CD4-positive, CD25-positive, alpha-beta regulatory T cell (primary cell): ENCODE data around the gene NOX3. TPM values are rescaled to one million over a fixed set of nuclear protein-coding genes. Genes with fewer than 3 reads are reported as not detected.

Experiments used
- ATAC-seq, 2 donors: fragments of 150-1000 bp; cut with Tn5 transposase; one replicate each; pipeline ENCODE4 v1.10.0; 2021; ENCODE audit warnings: low read depth in 2 of 2, moderate number of reproducible peaks in 2 of 2, moderate library complexity in 1 of 2
- DNase-seq, 3 donors: peaks; one replicate each; pipeline versions ENCODE4 v3.0.0 to v3.0.0-alpha.2; 2012 to 2022; ENCODE audit warnings: mixed read lengths in 1 of 3
- H3K27ac ChIP-seq: one replicate; pipeline ENCODE4 v1.7.0; 2013; ENCODE audit warnings: mild to moderate bottlenecking, low read length; ENCODE audit not compliant: insufficient read depth, poor library complexity, severe bottlenecking
- H3K27me3 ChIP-seq: one replicate; pipeline ENCODE4 v1.7.0; 2013; ENCODE audit warnings: low read length; ENCODE audit not compliant: control insufficient read depth, insufficient read depth
- H3K36me3 ChIP-seq: one replicate; pipeline ENCODE4 v1.7.0; 2013; ENCODE audit warnings: mild to moderate bottlenecking, low read length, moderate library complexity; ENCODE audit not compliant: control insufficient read depth, insufficient read depth
- H3K4me1 ChIP-seq: 2 replicates; pipeline ENCODE4 v1.7.0; 2013; ENCODE audit warnings: mild to moderate bottlenecking, low read length; ENCODE audit not compliant: insufficient read depth, control insufficient read depth, poor library complexity, severe bottlenecking
- H3K4me3 ChIP-seq: one replicate; pipeline ENCODE4 v1.7.0; 2013; ENCODE audit warnings: low read depth, mild to moderate bottlenecking, low read length, moderate library complexity
- H3K9me3 ChIP-seq, 2 experiments: 1 replicate in 1 of 2; 2 replicates in 1 of 2; pipeline ENCODE4 v1.7.0; 2013; ENCODE audit warnings: low read length in 2 of 2, mild to moderate bottlenecking in 1 of 2, moderate library complexity in 1 of 2; ENCODE audit not compliant: control insufficient read depth in 2 of 2
- H3K27ac Mint-ChIP-seq, 3 donors: one replicate each; pipeline ENCODE4 v1.8.0; 2020 to 2022; ENCODE audit warnings: mild to moderate bottlenecking in 3 of 3, mixed read lengths in 3 of 3, moderate library complexity in 2 of 3
- H3K27me3 Mint-ChIP-seq: one replicate; pipeline ENCODE4 v1.8.0; 2022; ENCODE audit warnings: mild to moderate bottlenecking, mixed read lengths
- H3K36me3 Mint-ChIP-seq: one replicate; pipeline ENCODE4 v1.8.0; 2020; ENCODE audit warnings: mixed read lengths
- H3K4me1 Mint-ChIP-seq, 4 donors: one replicate each; pipeline ENCODE4 v1.8.0; 2020 to 2022; ENCODE audit warnings: mixed read lengths in 4 of 4, mild to moderate bottlenecking in 1 of 4
- H3K4me3 Mint-ChIP-seq, 4 donors: one replicate each; pipeline ENCODE4 v1.8.0; 2020 to 2022; ENCODE audit warnings: mild to moderate bottlenecking in 4 of 4, mixed read lengths in 4 of 4, moderate library complexity in 3 of 4
- H3K9me3 Mint-ChIP-seq, 7 donors: one replicate each; pipeline ENCODE4 v1.8.0; 2020 to 2022; ENCODE audit warnings: mixed read lengths in 7 of 7, mild to moderate bottlenecking in 3 of 7, moderate library complexity in 2 of 7
- polyA plus RNA-seq, 4 donors: library from polyadenylated mRNA; unstranded; fragments of 300-500 nt; fragmentation: Illumina TruSeq; gene quantifications; one replicate each; pipeline ENCODE4 v1.2.3, GENCODE V29; 2021
- total RNA-seq: library from RNA; stranded (reverse); gene quantifications from one replicate; pipeline ENCODE4 v1.2.3, GENCODE V29; 2022

Gene NOX3
- total and polyA plus RNA-seq, 5 donors from 2014 or later: not detected

DNA sequence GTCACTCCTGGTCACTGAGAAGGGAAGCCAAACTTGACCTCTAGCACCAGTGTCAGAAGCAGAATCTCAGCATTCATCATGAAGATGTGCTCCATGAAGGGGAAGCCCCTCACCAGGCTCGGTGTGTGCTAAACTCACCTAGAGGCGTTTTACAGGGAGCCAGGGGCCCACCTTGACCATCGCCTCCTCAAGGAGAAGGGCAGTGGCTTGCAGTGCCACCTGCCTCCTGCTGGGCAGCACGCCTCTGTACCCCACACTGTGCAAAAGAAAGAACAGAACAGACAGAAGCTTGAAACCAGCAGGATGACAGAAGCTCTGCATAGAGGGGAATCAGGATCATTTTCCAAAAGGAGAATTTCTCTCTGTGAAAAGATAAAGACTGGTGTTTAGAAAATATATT lies 39.7 kb downstream of the NOX3 start:
- H3K27ac Mint-ChIP-seq: peak overlapping the region in 2 of 3 donors; percentile 76 to 80
- no peaks in the 10 kb centered on the region for H3K27me3 Mint-ChIP-seq
- H3K4me3 ChIP-seq: no peak overlapping the region
- H3K36me3 ChIP-seq: no peaks in the 10 kb centered on the region
- H3K27me3 ChIP-seq: peaks cover 2% of the 10 kb centered on the region
- no peak for DNase-seq
- H3K4me1 Mint-ChIP-seq: peaks cover 26 to 45% (median 43%) of the 10 kb centered on the region in 4 donors
- H3K9me3 Mint-ChIP-seq: no peaks in the 10 kb centered on the region
- H3K4me3 Mint-ChIP-seq: peak overlapping the region in 1 of 4 donors; percentile 45
- ATAC-seq: no peak
- peaks cover 3% of the 10 kb centered on the region for H3K36me3 Mint-ChIP-seq
- no peaks in the 10 kb centered on the region for H3K9me3 ChIP-seq
- H3K27ac ChIP-seq: no peak overlapping the region
- peaks cover 27% of the 10 kb centered on the region for H3K4me1 ChIP-seq

DNA sequence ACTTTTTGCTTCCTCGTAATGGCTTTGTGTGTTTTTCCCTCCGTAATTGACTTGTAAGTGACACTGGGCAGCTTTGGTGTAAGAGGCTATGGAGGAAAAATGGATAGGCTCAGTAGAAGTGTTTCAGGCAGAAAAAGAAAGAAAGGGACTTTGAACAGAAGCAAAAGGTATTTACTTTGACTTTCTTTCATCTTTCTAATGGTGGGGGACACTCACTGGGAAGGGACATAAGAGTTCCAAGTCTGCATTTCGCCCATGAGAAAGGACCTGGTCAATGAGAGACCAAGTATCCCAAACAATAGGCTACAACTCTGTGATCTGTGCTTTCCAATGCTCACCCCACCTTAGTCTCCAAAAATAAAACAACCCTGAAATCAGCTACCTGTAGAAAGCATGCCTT lies 41.6 kb downstream of the NOX3 start:
- Histone ChIP-seq H3K4me3 (no peak overlapping the region), H3K4me1 (peaks cover 12% of the 10 kb centered on the region), H3K27ac (no peak overlapping the region), H3K27me3 (peaks cover 2% of the 10 kb centered on the region), H3K9me3 (no peaks in the 10 kb centered on the region), H3K36me3 (no peaks in the 10 kb centered on the region)
- Mint-ChIP-seq H3K36me3 (no peaks in the 10 kb centered on the region), H3K4me3 (no peak overlapping the region), H3K9me3 (no peaks in the 10 kb centered on the region), H3K27ac (no peak overlapping the region), H3K27me3 (no peaks in the 10 kb centered on the region), H3K4me1 (peaks cover 10 to 28% (median 27%) of the 10 kb centered on the region in 4 donors)
- ATAC-seq (no peak), DNase-seq (no peak)

DNA sequence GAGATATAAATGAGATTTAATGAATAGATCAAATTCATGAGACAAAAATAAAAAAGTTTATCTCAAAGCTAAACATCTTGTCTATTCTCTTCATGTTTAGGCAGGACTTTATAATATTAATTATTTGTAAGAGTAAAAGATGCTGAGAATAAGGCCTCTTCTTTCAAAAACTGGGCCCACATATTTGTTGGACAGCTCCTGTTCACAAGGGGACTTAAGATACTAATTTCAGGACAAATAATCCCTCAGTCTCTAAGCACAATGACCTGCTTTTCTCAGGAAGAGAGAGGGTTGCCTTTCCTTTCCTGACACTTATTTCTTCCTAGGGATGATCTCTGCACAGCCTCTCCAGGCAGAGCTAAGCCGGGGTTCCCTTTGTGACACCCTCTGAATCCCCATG lies 43.3 kb downstream of the NOX3 start:
- no peaks in the 10 kb centered on the region for H3K36me3 Mint-ChIP-seq
- Histone ChIP-seq H3K27me3 (peaks cover 2% of the 10 kb centered on the region), H3K4me3 (no peak overlapping the region), H3K27ac (no peak overlapping the region), H3K4me1 (no peaks in the 10 kb centered on the region), H3K36me3 (no peaks in the 10 kb centered on the region), H3K9me3 (no peaks in the 10 kb centered on the region)
- no peak overlapping the region for H3K27ac Mint-ChIP-seq
- no peaks in the 10 kb centered on the region for H3K9me3 Mint-ChIP-seq
- H3K4me3 Mint-ChIP-seq: no peak overlapping the region
- H3K4me1 Mint-ChIP-seq: peaks cover 0 to 12% (median 11%) of the 10 kb centered on the region in 4 donors
- H3K27me3 Mint-ChIP-seq: no peaks in the 10 kb centered on the region
- DNase-seq (no peak), ATAC-seq (no peak)

DNA sequence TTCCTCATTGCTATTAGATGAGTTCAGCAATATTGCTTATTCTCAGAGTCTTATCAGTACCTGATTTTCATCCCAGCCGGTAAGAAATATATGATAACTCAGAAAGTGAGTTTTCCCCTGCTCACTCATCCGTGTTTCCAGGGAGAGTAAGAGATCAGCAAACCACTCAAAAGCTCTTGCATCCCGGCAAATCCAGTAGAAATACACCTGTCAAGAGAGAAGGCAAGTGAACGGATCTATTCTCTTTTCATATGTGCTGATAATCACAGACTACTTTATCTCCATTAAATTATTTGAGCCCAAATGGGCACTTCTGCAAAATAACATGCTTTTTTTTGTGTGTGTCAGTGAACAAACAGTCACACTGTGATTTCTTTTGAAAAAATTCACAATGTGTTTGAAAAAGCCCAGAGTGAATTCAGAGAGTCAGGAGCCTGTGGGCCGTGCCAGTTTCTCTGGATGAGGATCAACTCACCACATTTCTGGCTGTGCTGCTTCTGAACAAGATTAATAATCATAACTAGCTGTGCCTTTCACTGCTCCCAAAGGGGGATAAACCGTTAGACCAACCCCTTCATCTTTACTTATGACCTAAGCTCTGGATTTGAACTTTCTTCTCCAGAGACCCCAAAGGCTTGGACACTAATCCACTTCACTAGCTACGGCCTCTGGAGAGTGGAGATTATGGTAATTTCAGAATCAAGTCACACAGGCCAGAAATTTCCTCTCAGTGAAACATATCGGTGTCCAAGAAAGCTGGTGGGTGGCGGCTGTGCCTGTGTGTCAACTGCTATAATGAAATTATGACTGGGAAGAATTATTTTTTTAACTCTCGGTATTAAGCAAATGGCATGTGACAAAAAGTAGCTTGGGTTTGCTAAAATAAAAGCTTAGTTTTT lies 44.2 kb downstream of the NOX3 start:
- no peaks in the 10 kb centered on the region for H3K27me3 Mint-ChIP-seq
- ATAC-seq (no peak), DNase-seq (no peak)
- no peak overlapping the region for H3K4me3 ChIP-seq
- H3K27me3 ChIP-seq: peaks cover 2% of the 10 kb centered on the region
- peak overlapping the region in 1 of 3 donors; percentile 3 for H3K27ac Mint-ChIP-seq
- no peaks in the 10 kb centered on the region for H3K9me3 ChIP-seq
- H3K4me3 Mint-ChIP-seq: no peak overlapping the region
- no peaks in the 10 kb centered on the region for H3K36me3 Mint-ChIP-seq
- H3K4me1 ChIP-seq: no peaks in the 10 kb centered on the region
- H3K27ac ChIP-seq: no peak overlapping the region
- peaks cover 0 to 7% (median 5%) of the 10 kb centered on the region in 4 donors for H3K4me1 Mint-ChIP-seq
- H3K9me3 Mint-ChIP-seq: no peaks in the 10 kb centered on the region
- H3K36me3 ChIP-seq: no peaks in the 10 kb centered on the region

DNA sequence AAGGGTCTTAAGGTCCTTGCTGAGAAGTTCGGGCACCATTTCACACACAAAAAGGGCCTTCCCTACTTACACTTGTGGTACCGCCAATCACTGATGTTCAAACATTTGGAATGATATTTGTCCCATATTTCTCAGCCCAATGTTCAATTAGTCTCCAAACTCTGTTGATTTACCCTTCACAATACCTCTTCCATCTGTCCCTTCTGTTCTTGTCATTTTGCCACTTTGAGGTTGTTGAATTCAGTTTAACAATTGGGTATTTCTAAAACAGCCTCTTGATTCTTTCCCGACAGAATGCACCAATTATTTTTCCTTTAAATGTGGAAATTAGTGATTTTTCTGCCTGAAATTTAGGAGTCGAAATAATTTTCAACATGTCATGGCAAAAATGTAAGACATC lies 46.2 kb downstream of the NOX3 start:
- Histone ChIP-seq H3K27me3 (peaks cover 2% of the 10 kb centered on the region), H3K4me1 (no peaks in the 10 kb centered on the region), H3K4me3 (no peak overlapping the region), H3K9me3 (no peaks in the 10 kb centered on the region), H3K36me3 (no peaks in the 10 kb centered on the region), H3K27ac (no peak overlapping the region)
- no peak overlapping the region for H3K4me3 Mint-ChIP-seq
- H3K27me3 Mint-ChIP-seq: no peaks in the 10 kb centered on the region
- H3K36me3 Mint-ChIP-seq: no peaks in the 10 kb centered on the region
- DNase-seq (no peak), ATAC-seq (no peak)
- H3K9me3 Mint-ChIP-seq: no peaks in the 10 kb centered on the region
- H3K4me1 Mint-ChIP-seq: peaks cover 0 to 5% (median 1%) of the 10 kb centered on the region in 4 donors
- no peak overlapping the region for H3K27ac Mint-ChIP-seq

DNA sequence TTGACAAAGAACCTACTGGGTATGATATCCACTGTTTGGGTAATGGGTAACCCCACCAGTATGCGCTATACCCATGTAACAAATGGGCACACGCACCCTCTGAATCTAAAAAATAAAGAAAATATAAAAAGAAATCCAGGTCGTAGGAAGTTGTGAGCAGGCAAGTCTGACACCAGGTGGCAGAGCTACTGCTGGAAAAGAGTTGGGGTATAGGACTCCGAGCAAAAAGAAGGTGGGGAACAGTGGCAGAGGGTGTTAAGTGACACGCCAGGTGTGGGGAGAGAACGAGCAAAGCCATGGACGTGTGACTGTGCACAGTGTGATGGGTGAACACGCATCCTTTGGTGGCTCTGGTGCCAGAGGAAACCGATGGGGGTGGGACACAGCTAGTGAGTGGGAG lies 46.7 kb downstream of the NOX3 start:
- Mint-ChIP-seq H3K4me3 (no peak overlapping the region), H3K9me3 (no peaks in the 10 kb centered on the region), H3K4me1 (peaks cover 0 to 5% (median 1%) of the 10 kb centered on the region in 4 donors), H3K27me3 (no peaks in the 10 kb centered on the region), H3K27ac (no peak overlapping the region), H3K36me3 (no peaks in the 10 kb centered on the region)
- ATAC-seq (no peak), DNase-seq (no peak)
- Histone ChIP-seq H3K36me3 (no peaks in the 10 kb centered on the region), H3K4me1 (no peaks in the 10 kb centered on the region), H3K27ac (no peak overlapping the region), H3K27me3 (peaks cover 2% of the 10 kb centered on the region), H3K9me3 (no peaks in the 10 kb centered on the region), H3K4me3 (no peak overlapping the region)

DNA sequence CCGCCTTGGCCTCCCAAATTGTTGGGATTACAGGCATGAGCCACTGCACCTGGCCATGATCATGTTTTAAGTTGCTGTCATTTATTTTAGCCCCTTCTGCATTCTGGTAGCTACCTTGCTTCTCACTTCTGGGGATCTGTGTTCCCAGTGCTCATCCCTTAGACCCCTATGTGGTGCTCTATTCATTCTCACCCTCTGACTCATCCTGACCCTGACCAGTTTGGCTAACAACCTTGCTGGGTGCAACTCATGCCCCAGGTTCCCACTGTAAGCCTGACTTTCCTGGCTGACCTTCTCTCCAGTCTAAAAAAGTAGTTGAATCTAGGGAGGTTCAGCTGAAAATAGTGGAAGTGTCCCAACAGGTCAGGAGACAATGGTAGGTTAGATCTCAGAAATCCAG lies 47.4 kb downstream of the NOX3 start:
- Mint-ChIP-seq H3K4me1 (peaks cover 0 to 5% (median 1%) of the 10 kb centered on the region in 4 donors), H3K27ac (no peak overlapping the region)

DNA sequence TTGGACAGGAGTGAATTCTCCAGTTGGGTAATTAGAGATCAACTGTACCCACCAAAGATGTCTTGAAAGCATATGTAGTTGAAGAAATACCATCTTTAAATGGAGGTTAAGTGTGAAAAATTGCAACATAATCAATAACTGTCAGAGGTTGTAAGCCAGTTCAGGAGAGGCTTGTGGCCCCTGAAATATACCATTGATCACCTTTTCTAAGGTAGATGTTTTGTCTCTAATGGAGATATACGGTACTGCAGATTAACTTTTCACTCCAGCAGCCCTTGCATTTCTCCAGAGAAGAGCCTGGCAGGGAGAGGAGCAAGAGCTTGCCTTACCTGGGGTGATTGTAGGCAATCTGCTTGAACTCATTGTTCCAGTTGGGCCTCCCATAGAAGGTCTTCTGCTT lies 48.8 kb downstream of the NOX3 start:
- no peaks in the 10 kb centered on the region for H3K9me3 ChIP-seq
- Mint-ChIP-seq H3K9me3 (no peaks in the 10 kb centered on the region), H3K27ac (no peak overlapping the region), H3K4me1 (no peaks in the 10 kb centered on the region), H3K36me3 (no peaks in the 10 kb centered on the region), H3K4me3 (no peak overlapping the region), H3K27me3 (no peaks in the 10 kb centered on the region)
- peaks cover under 1% of the 10 kb centered on the region for H3K27me3 ChIP-seq
- H3K4me1 ChIP-seq: no peaks in the 10 kb centered on the region
- no peak overlapping the region for H3K27ac ChIP-seq
- H3K36me3 ChIP-seq: no peaks in the 10 kb centered on the region
- no peak for ATAC-seq
- DNase-seq: no peak
- H3K4me3 ChIP-seq: no peak overlapping the region

More for the DNA sequence above, 47.4 kb downstream of the NOX3 start:
- no peaks in the 10 kb centered on the region for H3K36me3 Mint-ChIP-seq
- H3K27ac ChIP-seq: no peak overlapping the region
- no peaks in the 10 kb centered on the region for H3K36me3 ChIP-seq
- no peak for ATAC-seq
- H3K4me3 Mint-ChIP-seq: no peak overlapping the region
- no peaks in the 10 kb centered on the region for H3K9me3 Mint-ChIP-seq
- peaks cover 2% of the 10 kb centered on the region for H3K27me3 ChIP-seq
- no peaks in the 10 kb centered on the region for H3K27me3 Mint-ChIP-seq
- no peaks in the 10 kb centered on the region for H3K9me3 ChIP-seq
- H3K4me1 ChIP-seq: no peaks in the 10 kb centered on the region
- DNase-seq: no peak
- no peak overlapping the region for H3K4me3 ChIP-seq
